Measurements from ENCODE around the gene ZIC1. TPM values are rescaled to one million over a fixed set of nuclear protein-coding genes. Genes with fewer than 3 reads are reported as not detected.

The ZIC1 gene
- total and polyA plus RNA-seq, 2 experiments from 2014 or later: 0.21 to 0.95 TPM

- no peak overlapping the region for H3K4me3 Mint-ChIP-seq
- Histone ChIP-seq H3K4me2 (no peak overlapping the region), H3F3A (replicated peaks; ENCODE audit: low read depth) (no peaks in the 10 kb centered on the region), H2AFZ (no peak overlapping the region), H3K9me2 (ENCODE audit: insufficient read depth) (no peaks in the 10 kb centered on the region), H3K4me3 (no peak overlapping the region), H3K79me2 (replicated peaks; ENCODE audit: insufficient read depth) (no peaks in the 10 kb centered on the region), H4K20me1 (replicated peaks; ENCODE audit: insufficient read depth) (no peaks in the 10 kb centered on the region), H3K27me3 (ENCODE audit: insufficient read depth) (peaks cover 13% of the 10 kb centered on the region), H3K36me3 (ENCODE audit: insufficient read depth) (no peaks in the 10 kb centered on the region), H3K27ac (ENCODE audit: low read depth) (no peak overlapping the region), H3K4me1 (ENCODE audit: insufficient read depth) (peaks cover 8% of the 10 kb centered on the region)
- DNase-seq (ENCODE audit: low spot score) (no peak), ATAC-seq (no peak)
- no peak for TF ChIP-seq POLR2AphosphoS5 (IDR thresholded peaks at IDR 0.05; ENCODE audit: low read depth)
- TF ChIP-seq, protein P1, sequence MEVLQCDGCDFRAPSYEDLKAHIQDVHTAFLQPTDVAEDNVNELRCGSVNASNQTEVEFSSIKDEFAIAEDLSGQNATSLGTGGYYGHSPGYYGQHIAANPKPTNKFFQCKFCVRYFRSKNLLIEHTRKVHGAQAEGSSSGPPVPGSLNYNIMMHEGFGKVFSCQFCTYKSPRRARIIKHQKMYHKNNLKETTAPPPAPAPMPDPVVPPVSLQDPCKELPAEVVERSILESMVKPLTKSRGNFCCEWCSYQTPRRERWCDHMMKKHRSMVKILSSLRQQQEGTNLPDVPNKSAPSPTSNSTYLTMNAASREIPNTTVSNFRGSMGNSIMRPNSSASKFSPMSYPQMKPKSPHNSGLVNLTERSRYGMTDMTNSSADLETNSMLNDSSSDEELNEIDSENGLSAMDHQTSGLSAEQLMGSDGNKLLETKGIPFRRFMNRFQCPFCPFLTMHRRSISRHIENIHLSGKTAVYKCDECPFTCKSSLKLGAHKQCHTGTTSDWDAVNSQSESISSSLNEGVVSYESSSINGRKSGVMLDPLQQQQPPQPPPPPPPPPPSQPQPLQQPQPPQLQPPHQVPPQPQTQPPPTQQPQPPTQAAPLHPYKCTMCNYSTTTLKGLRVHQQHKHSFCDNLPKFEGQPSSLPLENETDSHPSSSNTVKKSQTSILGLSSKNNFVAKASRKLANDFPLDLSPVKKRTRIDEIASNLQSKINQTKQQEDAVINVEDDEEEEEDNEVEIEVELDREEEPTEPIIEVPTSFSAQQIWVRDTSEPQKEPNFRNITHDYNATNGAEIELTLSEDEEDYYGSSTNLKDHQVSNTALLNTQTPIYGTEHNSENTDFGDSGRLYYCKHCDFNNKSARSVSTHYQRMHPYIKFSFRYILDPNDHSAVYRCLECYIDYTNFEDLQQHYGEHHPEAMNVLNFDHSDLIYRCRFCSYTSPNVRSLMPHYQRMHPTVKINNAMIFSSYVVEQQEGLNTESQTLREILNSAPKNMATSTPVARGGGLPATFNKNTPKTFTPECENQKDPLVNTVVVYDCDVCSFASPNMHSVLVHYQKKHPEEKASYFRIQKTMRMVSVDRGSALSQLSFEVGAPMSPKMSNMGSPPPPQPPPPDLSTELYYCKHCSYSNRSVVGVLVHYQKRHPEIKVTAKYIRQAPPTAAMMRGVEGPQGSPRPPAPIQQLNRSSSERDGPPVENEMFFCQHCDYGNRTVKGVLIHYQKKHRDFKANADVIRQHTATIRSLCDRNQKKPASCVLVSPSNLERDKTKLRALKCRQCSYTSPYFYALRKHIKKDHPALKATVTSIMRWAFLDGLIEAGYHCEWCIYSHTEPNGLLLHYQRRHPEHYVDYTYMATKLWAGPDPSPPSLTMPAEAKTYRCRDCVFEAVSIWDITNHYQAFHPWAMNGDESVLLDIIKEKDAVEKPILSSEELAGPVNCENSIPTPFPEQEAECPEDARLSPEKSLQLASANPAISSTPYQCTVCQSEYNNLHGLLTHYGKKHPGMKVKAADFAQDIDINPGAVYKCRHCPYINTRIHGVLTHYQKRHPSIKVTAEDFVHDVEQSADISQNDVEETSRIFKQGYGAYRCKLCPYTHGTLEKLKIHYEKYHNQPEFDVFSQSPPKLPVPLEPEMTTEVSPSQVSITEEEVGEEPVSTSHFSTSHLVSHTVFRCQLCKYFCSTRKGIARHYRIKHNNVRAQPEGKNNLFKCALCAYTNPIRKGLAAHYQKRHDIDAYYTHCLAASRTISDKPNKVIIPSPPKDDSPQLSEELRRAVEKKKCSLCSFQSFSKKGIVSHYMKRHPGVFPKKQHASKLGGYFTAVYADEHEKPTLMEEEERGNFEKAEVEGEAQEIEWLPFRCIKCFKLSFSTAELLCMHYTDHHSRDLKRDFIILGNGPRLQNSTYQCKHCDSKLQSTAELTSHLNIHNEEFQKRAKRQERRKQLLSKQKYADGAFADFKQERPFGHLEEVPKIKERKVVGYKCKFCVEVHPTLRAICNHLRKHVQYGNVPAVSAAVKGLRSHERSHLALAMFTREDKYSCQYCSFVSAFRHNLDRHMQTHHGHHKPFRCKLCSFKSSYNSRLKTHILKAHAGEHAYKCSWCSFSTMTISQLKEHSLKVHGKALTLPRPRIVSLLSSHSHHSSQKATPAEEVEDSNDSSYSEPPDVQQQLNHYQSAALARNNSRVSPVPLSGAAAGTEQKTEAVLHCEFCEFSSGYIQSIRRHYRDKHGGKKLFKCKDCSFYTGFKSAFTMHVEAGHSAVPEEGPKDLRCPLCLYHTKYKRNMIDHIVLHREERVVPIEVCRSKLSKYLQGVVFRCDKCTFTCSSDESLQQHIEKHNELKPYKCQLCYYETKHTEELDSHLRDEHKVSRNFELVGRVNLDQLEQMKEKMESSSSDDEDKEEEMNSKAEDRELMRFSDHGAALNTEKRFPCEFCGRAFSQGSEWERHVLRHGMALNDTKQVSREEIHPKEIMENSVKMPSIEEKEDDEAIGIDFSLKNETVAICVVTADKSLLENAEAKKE (CRISPR knock-in tag; IDR thresholded peaks at IDR 0.05): no peak
- no peak for TF ChIP-seq ZNF331 (CRISPR knock-in tag; IDR thresholded peaks at IDR 0.05; ENCODE audit: low read depth)
- no peak for TF ChIP-seq ETS1 (IDR thresholded peaks at IDR 0.05)
- TF ChIP-seq EZH2 (IDR thresholded peaks at IDR 0.05; ENCODE audit: low read depth, unreplicated experiment): no peak
- no peak for TF ChIP-seq REST (IDR thresholded peaks at IDR 0.05; ENCODE audit: unreplicated experiment)
- TF ChIP-seq CTCF (conservative IDR thresholded peaks at IDR 0.05; ENCODE audit: low read depth in 2 of 2): no peak
- no peak for TF ChIP-seq STAT1 (IDR thresholded peaks at IDR 0.05; ENCODE audit: unreplicated experiment)
- TF ChIP-seq CREB1 (CRISPR knock-in tag; IDR thresholded peaks at IDR 0.05; ENCODE audit: low read depth): no peak
- no peak for TF ChIP-seq JUNB (IDR thresholded peaks at IDR 0.05; ENCODE audit: unreplicated experiment)
- TF ChIP-seq EZH2phosphoT487 (IDR thresholded peaks at IDR 0.05; ENCODE audit: unreplicated experiment): no peak
- TF ChIP-seq ZNF114 (CRISPR knock-in tag; IDR thresholded peaks at IDR 0.05): no peak
- no peak for TF ChIP-seq NANOG (IDR thresholded peaks at IDR 0.05; ENCODE audit: borderline replicate concordance)
- H3K4me1 Mint-ChIP-seq: peaks cover 3% of the 10 kb centered on the region; the same call in 2 of the 3 replicates
- H3K27me3 Mint-ChIP-seq (ENCODE audit: insufficient read depth, low read depth, poor library complexity): no peaks in the 10 kb centered on the region
- H3K36me3 Mint-ChIP-seq (ENCODE audit: low read depth): no peaks in the 10 kb centered on the region
- no peak overlapping the region for H3K27ac Mint-ChIP-seq
- no peaks in the 10 kb centered on the region for H3K9me3 Mint-ChIP-seq
Observed at GRCh38 chr3:147431751-147432150, 22.6 kb downstream of the ZIC1 start.
